Endothelial cell of umbilical vein (primary cell): ENCODE data around the gene HERC5. TPM values are rescaled to one million over a fixed set of nuclear protein-coding genes. Genes with fewer than 3 reads are reported as not detected.

ENCODE experiments used
- BruUV-seq: library from RNA; stranded (reverse); fragments of 400-500 nt; replicated peaks from 2 replicates; lab custom pipeline; 2021; lab: Mats Ljungman, UMichigan
- CTCF ChIA-PET: fragments of 300-600, 350-600 bp; sonication (Branson Sonifier 250); formaldehyde crosslinking; loops from one replicate; lab custom pipeline; 2021; ENCODE audit warnings: antibody characterized with exemption, inconsistent platforms; lab: Charles Lee
- POLR2A ChIA-PET: fragments of 300-600, 350-600 bp; sonication (Branson Sonifier 250); formaldehyde crosslinking; loops from one replicate; lab custom pipeline; 2021; ENCODE audit warnings: antibody characterized with exemption, inconsistent platforms; lab: Charles Lee
- DNase-seq: peaks from one replicate; pipeline ENCODE4 v3.0.0-alpha.2; 2011; ENCODE audit warnings: low read depth, low spot score
- FAIRE-seq: peaks from 2 replicates; lab custom pipeline; 2011; peaks lifted over from hg19 to GRCh38; lab: Jason Lieb, UNC
- H2AFZ ChIP-seq: 2 replicates; pipeline ENCODE4 v1.6.0; 2012; ENCODE audit warnings: low read depth, low read length, control low read depth, inconsistent platforms
- H3K27ac ChIP-seq: 2 replicates; pipeline ENCODE4 v1.5.1; 2011; ENCODE audit warnings: low read depth, mild to moderate bottlenecking, control low read depth, low read length, moderate library complexity; ENCODE audit not compliant: insufficient read depth
- H3K27me3 ChIP-seq, 2 experiments: 2 replicates each; pipeline versions ENCODE4 v1.6.0 to v1.6.1; 2011; ENCODE audit warnings: low read length in 2 of 2, mixed read lengths in 1 of 2; ENCODE audit not compliant: control insufficient read depth in 2 of 2, insufficient read depth in 2 of 2
- H3K36me3 ChIP-seq, 2 experiments: 2 replicates in 1 of 2; 3 replicates in 1 of 2; pipeline ENCODE4 v1.5.1; 2011; ENCODE audit warnings: low read length in 2 of 2, mild to moderate bottlenecking in 1 of 2, moderate library complexity in 1 of 2; ENCODE audit not compliant: control insufficient read depth in 2 of 2, insufficient read depth in 2 of 2; ENCODE audit errors: extremely low read depth in 1 of 2
- H3K4me1 ChIP-seq: 3 replicates; pipeline ENCODE4 v1.5.1; 2011; ENCODE audit warnings: mild to moderate bottlenecking, low read length; ENCODE audit not compliant: control insufficient read depth, insufficient read depth; ENCODE audit errors: extremely low read depth
- H3K4me2 ChIP-seq: 2 replicates; pipeline ENCODE4 v1.6.1; 2011; ENCODE audit warnings: low read length, control low read depth, mixed read lengths; ENCODE audit not compliant: insufficient read depth
- H3K4me3 ChIP-seq, 3 experiments: fragments of 200-600 bp in 1 of 3; sonication (generic), shearing (Covaris generic) in 1 of 3; replicated peaks in 1 of 3; 2 replicates each; pipeline ENCODE4 v1.5.1; 2011 to 2016; ENCODE audit warnings: control low read depth in 3 of 3, low read length in 3 of 3, mild to moderate bottlenecking in 2 of 3, inconsistent platforms in 1 of 3, low read depth in 1 of 3, moderate library complexity in 1 of 3; ENCODE audit not compliant: insufficient read depth in 1 of 3
- H3K79me2 ChIP-seq: 2 replicates; pipeline ENCODE4 v1.6.0; 2012; ENCODE audit warnings: low read length, inconsistent platforms; ENCODE audit not compliant: control insufficient read depth, insufficient read depth
- H3K9ac ChIP-seq: replicated peaks from 2 replicates; pipeline ENCODE3; 2011; ENCODE audit warnings: low read length, control low read depth; ENCODE audit not compliant: insufficient read depth; ENCODE audit errors: extremely low read depth
- H3K9me1 ChIP-seq: replicated peaks from 3 replicates; pipeline ENCODE4 v1.6.0; 2011; ENCODE audit warnings: mild to moderate bottlenecking, low read length; ENCODE audit not compliant: control insufficient read depth, insufficient read depth; ENCODE audit errors: extremely low read depth
- H3K9me3 ChIP-seq: replicated peaks from 2 replicates; pipeline ENCODE4 v1.5.1; 2012; ENCODE audit warnings: low read length, inconsistent platforms; ENCODE audit not compliant: control insufficient read depth, insufficient read depth
- H4K20me1 ChIP-seq: replicated peaks from 2 replicates; pipeline ENCODE3; 2011; ENCODE audit warnings: mild to moderate bottlenecking, low read length; ENCODE audit not compliant: control insufficient read depth, insufficient read depth; ENCODE audit errors: extremely low read depth
- EZH2 ChIP-seq: IDR thresholded peaks from 2 replicates; pipeline ENCODE4 v1.6.1; 2012; ENCODE audit warnings: borderline replicate concordance, low read depth, mild to moderate bottlenecking, moderate library complexity, low read length, inconsistent platforms; ENCODE audit not compliant: severe bottlenecking
- FOS ChIP-seq: IDR thresholded peaks from 2 replicates; pipeline ENCODE4 v1.6.1; 2011; ENCODE audit warnings: mild to moderate bottlenecking, low read length, moderate library complexity, borderline replicate concordance; ENCODE audit not compliant: insufficient read depth
- GATA2 ChIP-seq: IDR thresholded peaks from 2 replicates; pipeline ENCODE4 v1.7.0; 2011; ENCODE audit warnings: low read depth, mild to moderate bottlenecking, moderate library complexity, mixed read lengths, low read length; ENCODE audit not compliant: insufficient read length, insufficient read depth
- JUN ChIP-seq: IDR thresholded peaks from 2 replicates; pipeline ENCODE4 v1.6.1; 2011; ENCODE audit warnings: borderline replicate concordance, low read depth; ENCODE audit not compliant: insufficient read length, insufficient read depth
- MYC ChIP-seq: IDR thresholded peaks from one replicate; pipeline ENCODE4 v1.6.1; 2011; ENCODE audit warnings: mild to moderate bottlenecking, low read depth, low read length
- POLR2A ChIP-seq: IDR thresholded peaks from 2 replicates; pipeline ENCODE4 v1.6.1; 2012; ENCODE audit warnings: low read depth, mild to moderate bottlenecking, control low read depth, low read length
- POLR2AphosphoS5 ChIP-seq: IDR thresholded peaks from 2 replicates; pipeline ENCODE4 v1.6.1; 2012; ENCODE audit warnings: low read depth, mild to moderate bottlenecking, control low read depth, low read length, moderate library complexity; ENCODE audit not compliant: insufficient read depth
- dilution Hi-C: fragments of 300-500 bp; cut with MboI; formaldehyde crosslinking; loops from one replicate; pipeline ENCODE4 v1.15.0; 2019; ENCODE audit warnings: low sequenced_read_pairs; ENCODE audit not compliant: extremely low pct_ligation_motif_present
- intact Hi-C: fragments of 100-400 bp; cut with micrococcal nuclease; formaldehyde crosslinking; loops from one replicate; pipeline ENCODE4 v1.10.0; 2022
- polyA plus RNA-seq, 4 experiments: library from polyadenylated mRNA; depleted of rRNA in 3 of 4; stranded (reverse) in 3 of 4; unstranded in 1 of 4; fragments of >200 nt; gene quantifications; 2 replicates each; pipeline versions ENCODE4 v1.2.1 to v1.2.3, GENCODE V29; 2011 to 2012; ENCODE audit warnings: missing spikeins in 1 of 4
- total RNA-seq: library from RNA; stranded (reverse); gene quantifications from 2 replicates; pipeline ENCODE4 v1.2.3, GENCODE V29; 2021
- TF ChIP-seq, protein P1 (sequence below): IDR thresholded peaks from 2 replicates; pipeline ENCODE4 v1.6.1; 2011; ENCODE audit not compliant: insufficient read depth, insufficient read length
- TF ChIP-seq, protein P2 (sequence below), 2 donors: IDR thresholded peaks; 1 replicate in 1 of 2; 2 replicates in 1 of 2; pipeline ENCODE4 v1.5.1; 2011; ENCODE audit warnings: low read length in 2 of 2, mild to moderate bottlenecking in 2 of 2, moderate library complexity in 2 of 2, control low read depth in 1 of 2, inconsistent platforms in 1 of 2, low read depth in 1 of 2; ENCODE audit not compliant: insufficient read depth in 1 of 2; ENCODE audit errors: extremely low read depth in 1 of 2

HERC5 gene
- total and polyA plus RNA-seq, 2 donors (not counting 3 experiments of a cell fraction or from before 2014, with no cell fraction given) = 0.19 to 0.91 TPM

DNA sequence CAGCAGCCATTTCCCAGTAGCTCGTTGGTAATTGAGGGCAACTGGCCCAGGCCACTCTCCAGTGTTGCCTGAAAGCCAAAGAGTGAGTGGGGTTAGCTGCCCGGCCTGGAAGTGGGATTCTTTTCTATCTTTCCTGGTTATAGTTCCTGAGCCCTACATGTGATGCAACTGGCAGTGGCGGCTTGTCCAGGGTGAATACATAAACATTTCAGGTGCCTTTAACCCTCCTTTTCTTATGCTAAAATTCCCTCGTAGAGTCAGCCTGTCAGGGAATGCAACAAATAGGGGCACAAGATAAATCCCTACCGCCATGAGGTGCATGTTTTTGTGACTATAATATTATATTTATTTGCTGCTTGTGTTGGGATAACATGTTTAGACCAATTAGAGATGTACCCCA lies 13.4 kb upstream of the HERC5 start:
- Histone ChIP-seq H3K27me3 (no peaks in the 10 kb centered on the region), H3K27ac (no peak overlapping the region), H3K36me3 (no peaks in the 10 kb centered on the region), H3K9me3 (no peaks in the 10 kb centered on the region), H2AFZ (no peak overlapping the region), H4K20me1 (no peaks in the 10 kb centered on the region), H3K4me3 (no peak overlapping the region), H3K4me2 (no peak overlapping the region), H3K9ac (no peak overlapping the region), H3K79me2 (no peaks in the 10 kb centered on the region), H3K9me1 (no peaks in the 10 kb centered on the region), H3K4me1 (no peaks in the 10 kb centered on the region)
- FAIRE-seq (no peak), DNase-seq (no peak)
- intact Hi-C loops (no loop called here), dilution Hi-C loops (no loop called here)
- CTCF ChIA-PET = no interaction called here
- TF ChIP-seq POLR2A = no peak
- TF ChIP-seq EZH2 = no peak
- no TSS peak for BruUV-seq
- POLR2A ChIA-PET = no interaction called here

DNA sequence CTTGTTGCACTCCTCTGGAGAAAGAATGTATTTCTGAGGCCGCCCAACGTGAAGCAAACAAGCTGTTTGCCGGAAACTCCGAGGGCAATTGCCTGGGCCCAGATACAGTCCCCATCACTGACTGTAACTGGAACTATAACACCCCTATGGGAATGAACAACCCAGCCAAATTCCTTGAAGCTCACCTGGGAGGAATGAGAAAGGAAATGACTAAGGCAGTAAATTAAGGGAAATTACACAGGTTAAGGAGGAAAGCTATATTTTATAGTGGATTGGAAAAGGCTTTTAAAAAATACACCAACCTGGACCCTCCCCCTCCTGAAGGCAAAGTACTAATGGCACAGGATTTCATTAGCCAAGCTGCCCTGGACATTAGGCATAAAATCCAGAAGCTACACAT lies 11.7 kb upstream of the HERC5 start:
- ChIA-PET CTCF (interaction anchor here (1.6 kb wide), 1 partner anchor 11 kb away, joined by 6 read pairs; the partner anchor contains the start of gene HERC5), POLR2A (no interaction called here)
- FAIRE-seq = no peak

More for the DNA sequence above, 11.7 kb upstream of the HERC5 start:
- Histone ChIP-seq H3K27me3 (no peaks in the 10 kb centered on the region), H3K4me3 (no peak overlapping the region), H3K4me2 (no peak overlapping the region), H3K79me2 (no peaks in the 10 kb centered on the region), H2AFZ (no peak overlapping the region), H3K36me3 (no peaks in the 10 kb centered on the region), H4K20me1 (no peaks in the 10 kb centered on the region), H3K9ac (no peak overlapping the region), H3K27ac (no peak overlapping the region), H3K9me3 (no peaks in the 10 kb centered on the region), H3K9me1 (no peaks in the 10 kb centered on the region), H3K4me1 (no peaks in the 10 kb centered on the region)
- TF ChIP-seq POLR2AphosphoS5 (no peak), POLR2A (no peak), GATA2 (no peak), EZH2 (no peak), FOS (no peak), MYC (no peak), JUN (no peak)
- TF ChIP-seq, protein P1, sequence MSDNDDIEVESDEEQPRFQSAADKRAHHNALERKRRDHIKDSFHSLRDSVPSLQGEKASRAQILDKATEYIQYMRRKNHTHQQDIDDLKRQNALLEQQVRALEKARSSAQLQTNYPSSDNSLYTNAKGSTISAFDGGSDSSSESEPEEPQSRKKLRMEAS = no peak
- TF ChIP-seq, protein P2, sequence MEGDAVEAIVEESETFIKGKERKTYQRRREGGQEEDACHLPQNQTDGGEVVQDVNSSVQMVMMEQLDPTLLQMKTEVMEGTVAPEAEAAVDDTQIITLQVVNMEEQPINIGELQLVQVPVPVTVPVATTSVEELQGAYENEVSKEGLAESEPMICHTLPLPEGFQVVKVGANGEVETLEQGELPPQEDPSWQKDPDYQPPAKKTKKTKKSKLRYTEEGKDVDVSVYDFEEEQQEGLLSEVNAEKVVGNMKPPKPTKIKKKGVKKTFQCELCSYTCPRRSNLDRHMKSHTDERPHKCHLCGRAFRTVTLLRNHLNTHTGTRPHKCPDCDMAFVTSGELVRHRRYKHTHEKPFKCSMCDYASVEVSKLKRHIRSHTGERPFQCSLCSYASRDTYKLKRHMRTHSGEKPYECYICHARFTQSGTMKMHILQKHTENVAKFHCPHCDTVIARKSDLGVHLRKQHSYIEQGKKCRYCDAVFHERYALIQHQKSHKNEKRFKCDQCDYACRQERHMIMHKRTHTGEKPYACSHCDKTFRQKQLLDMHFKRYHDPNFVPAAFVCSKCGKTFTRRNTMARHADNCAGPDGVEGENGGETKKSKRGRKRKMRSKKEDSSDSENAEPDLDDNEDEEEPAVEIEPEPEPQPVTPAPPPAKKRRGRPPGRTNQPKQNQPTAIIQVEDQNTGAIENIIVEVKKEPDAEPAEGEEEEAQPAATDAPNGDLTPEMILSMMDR (IDR thresholded peaks at IDR 0.05; ENCODE audit: extremely low read depth in 1 of 2, insufficient read depth in 1 of 2, low read depth in 1 of 2, low read length in 2 of 2) = no peak
- no peak for DNase-seq
- dilution Hi-C loops = no loop called here
- no TSS peak for BruUV-seq
- intact Hi-C loops = no loop called here
